ENCODE results near the gene CPA2.

- TF ChIP-seq CTCF (conservative IDR thresholded peaks at IDR 0.05; ENCODE audit: low read depth in 2 of 2) = no peak
- TF ChIP-seq EZH2 (IDR thresholded peaks at IDR 0.05; ENCODE audit: low read depth, unreplicated experiment) = no peak
- TF ChIP-seq, protein P1, sequence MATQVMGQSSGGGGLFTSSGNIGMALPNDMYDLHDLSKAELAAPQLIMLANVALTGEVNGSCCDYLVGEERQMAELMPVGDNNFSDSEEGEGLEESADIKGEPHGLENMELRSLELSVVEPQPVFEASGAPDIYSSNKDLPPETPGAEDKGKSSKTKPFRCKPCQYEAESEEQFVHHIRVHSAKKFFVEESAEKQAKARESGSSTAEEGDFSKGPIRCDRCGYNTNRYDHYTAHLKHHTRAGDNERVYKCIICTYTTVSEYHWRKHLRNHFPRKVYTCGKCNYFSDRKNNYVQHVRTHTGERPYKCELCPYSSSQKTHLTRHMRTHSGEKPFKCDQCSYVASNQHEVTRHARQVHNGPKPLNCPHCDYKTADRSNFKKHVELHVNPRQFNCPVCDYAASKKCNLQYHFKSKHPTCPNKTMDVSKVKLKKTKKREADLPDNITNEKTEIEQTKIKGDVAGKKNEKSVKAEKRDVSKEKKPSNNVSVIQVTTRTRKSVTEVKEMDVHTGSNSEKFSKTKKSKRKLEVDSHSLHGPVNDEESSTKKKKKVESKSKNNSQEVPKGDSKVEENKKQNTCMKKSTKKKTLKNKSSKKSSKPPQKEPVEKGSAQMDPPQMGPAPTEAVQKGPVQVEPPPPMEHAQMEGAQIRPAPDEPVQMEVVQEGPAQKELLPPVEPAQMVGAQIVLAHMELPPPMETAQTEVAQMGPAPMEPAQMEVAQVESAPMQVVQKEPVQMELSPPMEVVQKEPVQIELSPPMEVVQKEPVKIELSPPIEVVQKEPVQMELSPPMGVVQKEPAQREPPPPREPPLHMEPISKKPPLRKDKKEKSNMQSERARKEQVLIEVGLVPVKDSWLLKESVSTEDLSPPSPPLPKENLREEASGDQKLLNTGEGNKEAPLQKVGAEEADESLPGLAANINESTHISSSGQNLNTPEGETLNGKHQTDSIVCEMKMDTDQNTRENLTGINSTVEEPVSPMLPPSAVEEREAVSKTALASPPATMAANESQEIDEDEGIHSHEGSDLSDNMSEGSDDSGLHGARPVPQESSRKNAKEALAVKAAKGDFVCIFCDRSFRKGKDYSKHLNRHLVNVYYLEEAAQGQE (IDR thresholded peaks at IDR 0.05; ENCODE audit: unreplicated experiment) = no peak
- no peak for TF ChIP-seq ETS1 (IDR thresholded peaks at IDR 0.05)
- TF ChIP-seq CREB1 (CRISPR knock-in tag; IDR thresholded peaks at IDR 0.05; ENCODE audit: low read depth) = no peak
- no peak for TF ChIP-seq NANOG (IDR thresholded peaks at IDR 0.05; ENCODE audit: borderline replicate concordance)
- no peak for TF ChIP-seq POLR2AphosphoS5 (IDR thresholded peaks at IDR 0.05; ENCODE audit: low read depth)
- no peak for TF ChIP-seq JUNB (IDR thresholded peaks at IDR 0.05; ENCODE audit: unreplicated experiment)
- TF ChIP-seq STAT1 (IDR thresholded peaks at IDR 0.05; ENCODE audit: unreplicated experiment) = no peak
- no peak for TF ChIP-seq EZH2phosphoT487 (IDR thresholded peaks at IDR 0.05; ENCODE audit: unreplicated experiment)
Observed at GRCh38 chr7:130294314-130294713, 27.7 kb downstream of the CPA2 start.
